WTC11 (cell line): ENCODE results near the gene PSMD6. TPM values are rescaled to one million over a fixed set of nuclear protein-coding genes. Genes with fewer than 3 reads are reported as not detected.

Source experiments
- ATAC-seq: fragments of 200-7000 bp; cut with Tn5 transposase; 2 replicates; pipeline ENCODE4 v1.10.0; 2021; ENCODE audit warnings: mild to moderate bottlenecking, moderate library complexity
- Bru-seq: library from RNA; stranded (reverse); fragments of 400-500 nt; gene quantifications from one replicate; lab custom pipeline; 2021; lab: Mats Ljungman, UMichigan
- CTCF ChIA-PET: fragments of 300-600 bp; sonication (Branson Sonifier 250); formaldehyde crosslinking; loops from one replicate; lab custom pipeline; 2021; ENCODE audit warnings: antibody characterized with exemption; lab: Charles Lee
- POLR2A ChIA-PET: fragments of 350-600 bp; sonication (Branson Sonifier 250); formaldehyde crosslinking; loops from one replicate; lab custom pipeline; 2021; ENCODE audit warnings: antibody characterized with exemption; lab: Charles Lee
- DNase-seq: peaks from one replicate; pipeline ENCODE4 v3.0.0; 2021; ENCODE audit warnings: low spot score
- H3K27ac Mint-ChIP-seq: 2 replicates; pipeline ENCODE4 v1.8.0; 2021; ENCODE audit warnings: mixed read lengths
- H3K27me3 Mint-ChIP-seq: 2 replicates; pipeline ENCODE4 v1.8.0; 2021; ENCODE audit warnings: low read depth, mild to moderate bottlenecking, moderate library complexity, mixed read lengths
- H3K36me3 Mint-ChIP-seq: 2 replicates; pipeline ENCODE4 v1.8.0; 2021; ENCODE audit warnings: mixed read lengths
- H3K4me1 Mint-ChIP-seq: 2 replicates; pipeline ENCODE4 v1.8.0; 2022; ENCODE audit warnings: mixed read lengths
- H3K4me3 Mint-ChIP-seq: 2 replicates; pipeline ENCODE4 v1.8.0; 2021; ENCODE audit warnings: mild to moderate bottlenecking, moderate library complexity, mixed read lengths
- H3K9me3 Mint-ChIP-seq: 2 replicates; pipeline ENCODE4 v1.8.0; 2021; ENCODE audit warnings: mixed read lengths
- ATF1 ChIP-seq: sonication (generic); formaldehyde crosslinking; IDR thresholded peaks from 2 replicates; pipeline ENCODE4 v1.8.1; 2023; ENCODE audit warnings: mild to moderate bottlenecking, moderate library complexity, missing genetic modification reagents
- CREB1 ChIP-seq: sonication (generic); formaldehyde crosslinking; IDR thresholded peaks from 2 replicates; pipeline ENCODE4 v1.8.0; 2023; ENCODE audit warnings: mild to moderate bottlenecking, missing genetic modification reagents
- CREM ChIP-seq: sonication (generic); formaldehyde crosslinking; IDR thresholded peaks from 2 replicates; pipeline ENCODE4 v1.8.1; 2022; ENCODE audit warnings: mild to moderate bottlenecking, missing genetic modification reagents, moderate library complexity
- ESRRA ChIP-seq: sonication (generic); formaldehyde crosslinking; IDR thresholded peaks from 2 replicates; pipeline ENCODE4 v1.8.1; 2022; ENCODE audit warnings: mild to moderate bottlenecking, missing genetic modification reagents, borderline replicate concordance
- ETV6 ChIP-seq: sonication (generic); formaldehyde crosslinking; IDR thresholded peaks from 2 replicates; pipeline ENCODE4 v1.8.1; 2022; ENCODE audit warnings: mild to moderate bottlenecking, missing genetic modification reagents
- FOXP1 ChIP-seq: sonication (generic); formaldehyde crosslinking; IDR thresholded peaks from 2 replicates; pipeline ENCODE4 v1.8.0; 2022; ENCODE audit warnings: missing genetic modification reagents, mild to moderate bottlenecking, moderate library complexity, borderline replicate concordance
- GABPB1 ChIP-seq: sonication (generic); formaldehyde crosslinking; IDR thresholded peaks from 2 replicates; pipeline ENCODE4 v1.8.1; 2023; ENCODE audit warnings: mild to moderate bottlenecking, missing genetic modification reagents
- GRHL2 ChIP-seq: fragments of 250-450 bp; sonication (Bioruptor Pico); IDR thresholded peaks from 2 replicates; pipeline ENCODE4 v1.8.0; 2022; ENCODE audit warnings: mild to moderate bottlenecking, moderate library complexity; ENCODE audit not compliant: insufficient replicate concordance, severe bottlenecking
- HMGA2 ChIP-seq: fragments of 250-450 bp; sonication (Bioruptor Pico); IDR thresholded peaks from 2 replicates; pipeline ENCODE4 v1.4.0; 2021; ENCODE audit warnings: mild to moderate bottlenecking, moderate library complexity
- KAT7 ChIP-seq: sonication (generic); formaldehyde crosslinking; IDR thresholded peaks from 2 replicates; pipeline ENCODE4 v1.8.1; 2023; ENCODE audit warnings: missing genetic modification reagents, mild to moderate bottlenecking, borderline replicate concordance
- MYBL2 ChIP-seq: sonication (generic); formaldehyde crosslinking; IDR thresholded peaks from 2 replicates; pipeline ENCODE4 v1.8.1; 2023; ENCODE audit warnings: mild to moderate bottlenecking, moderate library complexity, missing genetic modification reagents
- NFYB ChIP-seq: sonication (generic); formaldehyde crosslinking; conservative IDR thresholded peaks from 2 replicates; pipeline ENCODE4 v1.8.0; 2022; ENCODE audit warnings: low read depth, missing genetic modification reagents
- ZBTB21 ChIP-seq: sonication (generic); formaldehyde crosslinking; IDR thresholded peaks from 2 replicates; pipeline ENCODE4 v1.8.1; 2023; ENCODE audit warnings: mild to moderate bottlenecking, missing genetic modification reagents, borderline replicate concordance
- ZNF121 ChIP-seq: sonication (generic); formaldehyde crosslinking; IDR thresholded peaks from 2 replicates; pipeline ENCODE4 v1.8.0; 2023; ENCODE audit warnings: missing genetic modification reagents
- ZNF232 ChIP-seq: sonication (generic); formaldehyde crosslinking; IDR thresholded peaks from 2 replicates; pipeline ENCODE4 v1.8.0; 2022; ENCODE audit warnings: mild to moderate bottlenecking, missing genetic modification reagents
- ZNF396 ChIP-seq: fragments of 250-450 bp; sonication (Bioruptor Pico); IDR thresholded peaks from 2 replicates; pipeline ENCODE4 v1.8.0; 2021; ENCODE audit warnings: mild to moderate bottlenecking, moderate library complexity, borderline replicate concordance
- ZNF423 ChIP-seq: fragments of 250-450 bp; sonication (Bioruptor Pico); IDR thresholded peaks from 2 replicates; pipeline ENCODE4 v2.1.2; 2022; ENCODE audit warnings: mild to moderate bottlenecking, moderate library complexity
- long read RNA-seq, 3 experiments: library from RNA in 1 of 3; library from capped mRNA in 1 of 3; library from polyadenylated mRNA in 1 of 3; unstranded in 2 of 3; stranded (forward) in 1 of 3; transcript quantifications; one replicate each; pipeline ENCODE4 v2.0.0, GENCODE V29; 2021
- total RNA-seq: library from RNA; stranded (reverse); gene quantifications from 3 replicates; pipeline ENCODE4 v1.2.3, GENCODE V29; 2021
- TF ChIP-seq, protein P1 (sequence below): sonication (generic); formaldehyde crosslinking; IDR thresholded peaks from 2 replicates; pipeline ENCODE4 v1.8.0; 2022; ENCODE audit warnings: mild to moderate bottlenecking, missing genetic modification reagents
- TF ChIP-seq, protein P2 (sequence below): sonication (generic); formaldehyde crosslinking; IDR thresholded peaks from 2 replicates; pipeline ENCODE4 v1.8.1; 2023; ENCODE audit warnings: mild to moderate bottlenecking, missing genetic modification reagents
- TF ChIP-seq, protein P3 (sequence below): sonication (generic); formaldehyde crosslinking; IDR thresholded peaks from 2 replicates; pipeline ENCODE4 v1.8.1; 2023; ENCODE audit warnings: mild to moderate bottlenecking, moderate library complexity, missing genetic modification reagents
- TF ChIP-seq, protein P4 (sequence below): fragments of 200-600 bp; IDR thresholded peaks from 2 replicates; pipeline ENCODE4 v1.8.0; 2022; ENCODE audit warnings: antibody characterized with exemption
- TF ChIP-seq, protein P5 (sequence below): fragments of 250-450 bp; sonication (Bioruptor Pico); IDR thresholded peaks from 2 replicates; pipeline ENCODE4 v1.9.0; 2021; ENCODE audit warnings: mild to moderate bottlenecking
- TF ChIP-seq, protein P6 (sequence below): sonication (generic); formaldehyde crosslinking; IDR thresholded peaks from 2 replicates; pipeline ENCODE4 v1.8.0; 2022; ENCODE audit warnings: mild to moderate bottlenecking, missing genetic modification reagents

The PSMD6 gene
- total RNA-seq (89.8 to 105 TPM (median 92.0 TPM) in 3 replicates), Bru-seq, nascent RNA (percentile 95 among the genes with signal in this experiment)
- long read RNA-seq, experiment 1, full-length matches to known transcripts = 328 of 346 reads
- long read RNA-seq, experiment 1, partial matches to known transcripts = 4 of 346 reads
- long read RNA-seq, experiment 1, other reads (novel, unspliced or antisense) = 14 of 346 reads
- long read RNA-seq, experiment 2, full-length matches to known transcripts = 117 of 145 reads
- long read RNA-seq, experiment 2, partial matches to known transcripts = 11 of 145 reads
- long read RNA-seq, experiment 2, other reads (novel, unspliced or antisense) = 17 of 145 reads
- long read RNA-seq, experiment 3, transcript PSMD6-201 (8 exons, 1,430 nt) = major isoform, 435 of 477 reads
- long read RNA-seq, experiment 3, transcript PSMD6-210 (9 exons, 1,495 nt) = minor isoform, 14 of 477 reads
- long read RNA-seq, experiment 3, transcript PSMD6-206 (7 exons, 2,052 nt) = minor isoform, 6 of 477 reads
- long read RNA-seq, experiment 3, partial matches to known transcripts = 4 of 477 reads
- long read RNA-seq, experiment 3, other reads (novel, unspliced or antisense) = 14 of 477 reads

DNA sequence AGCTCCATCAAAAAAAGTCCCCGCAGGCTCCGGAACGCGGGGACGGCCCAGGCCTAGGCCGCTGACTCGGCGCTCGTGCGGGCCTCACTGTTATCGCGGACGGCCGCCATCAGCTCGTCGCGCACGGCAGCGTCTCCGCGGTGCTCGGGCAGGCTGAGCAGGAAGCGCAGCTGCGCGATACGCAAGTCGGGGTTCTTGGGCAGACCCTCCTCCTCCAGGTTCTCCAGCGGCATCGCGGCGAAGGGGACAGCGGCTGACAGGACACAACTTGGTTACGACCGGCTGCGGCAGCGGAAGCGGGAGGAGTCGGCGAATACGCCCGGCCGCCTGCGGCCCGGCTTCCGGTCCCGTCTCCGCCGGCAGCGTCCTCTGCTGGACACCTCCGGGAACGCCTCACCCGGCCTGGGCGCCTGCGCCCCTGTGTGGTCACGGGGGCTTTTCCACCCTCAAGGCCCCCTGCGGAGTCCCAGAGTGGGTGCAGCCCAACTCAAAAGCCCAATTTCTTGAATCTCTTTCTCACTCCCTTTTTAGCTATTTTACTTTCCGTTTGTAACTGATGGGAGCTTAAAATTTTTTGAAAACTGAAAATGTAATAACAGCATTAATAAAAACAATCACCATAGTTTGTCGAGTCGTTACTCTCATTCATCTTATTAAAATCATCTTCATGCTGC lies at the start of gene PSMD6:
TSS of gene PSMD6 (minus strand) at position 308 of the 674 bp plus-strand sequence. CDS start at position 233, 75 bp downstream.
- H3K27ac Mint-ChIP-seq = peak within 1 kb of the TSS; percentile 27; the same call in 1 of the 2 replicates
- peak; percentile 94 for DNase-seq
- ChIA-PET POLR2A (interaction anchor here (0.6 kb wide), 1 partner anchor 84 kb away, joined by 3 read pairs; no protein-coding TSS in a partner anchor), CTCF (interaction anchor here (0.6 to 1.9 kb wide), 11 partner anchors 15 to 461 kb away, joined by 3 to 6 read pairs (median 3); no protein-coding TSS in a partner anchor)
- no peaks in the 10 kb centered on the region for H3K27me3 Mint-ChIP-seq
- H3K9me3 Mint-ChIP-seq = no peaks in the 10 kb centered on the region
- ATAC-seq = peak; percentile 88
- peaks cover 16% of the 10 kb centered on the region for H3K4me1 Mint-ChIP-seq
- H3K4me3 Mint-ChIP-seq = peak within 1 kb of the TSS; percentile 88
- peaks cover 29% of the 10 kb centered on the region for H3K36me3 Mint-ChIP-seq
- peak; percentile 27; the same call in 1 of the 2 replicates for TF ChIP-seq NFYB
- peak; percentile 76; the same call in 1 of the 2 replicates for TF ChIP-seq ZNF232 (CRISPR knock-in tag)
- TF ChIP-seq, protein P1, sequence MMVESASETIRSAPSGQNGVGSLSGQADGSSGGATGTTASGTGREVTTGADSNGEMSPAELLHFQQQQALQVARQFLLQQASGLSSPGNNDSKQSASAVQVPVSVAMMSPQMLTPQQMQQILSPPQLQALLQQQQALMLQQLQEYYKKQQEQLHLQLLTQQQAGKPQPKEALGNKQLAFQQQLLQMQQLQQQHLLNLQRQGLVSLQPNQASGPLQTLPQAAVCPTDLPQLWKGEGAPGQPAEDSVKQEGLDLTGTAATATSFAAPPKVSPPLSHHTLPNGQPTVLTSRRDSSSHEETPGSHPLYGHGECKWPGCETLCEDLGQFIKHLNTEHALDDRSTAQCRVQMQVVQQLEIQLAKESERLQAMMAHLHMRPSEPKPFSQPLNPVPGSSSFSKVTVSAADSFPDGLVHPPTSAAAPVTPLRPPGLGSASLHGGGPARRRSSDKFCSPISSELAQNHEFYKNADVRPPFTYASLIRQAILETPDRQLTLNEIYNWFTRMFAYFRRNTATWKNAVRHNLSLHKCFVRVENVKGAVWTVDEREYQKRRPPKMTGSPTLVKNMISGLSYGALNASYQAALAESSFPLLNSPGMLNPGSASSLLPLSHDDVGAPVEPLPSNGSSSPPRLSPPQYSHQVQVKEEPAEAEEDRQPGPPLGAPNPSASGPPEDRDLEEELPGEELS = peak; percentile 74; the same call in 1 of the 2 replicates
- peak; percentile 84; the same call in 1 of the 2 replicates for TF ChIP-seq FOXP1 (CRISPR knock-in tag)
- TF ChIP-seq ATF1 (CRISPR knock-in tag) = 0 out of 2 replicates have a peak, but pooled peaks have one; percentile 19
- peak; percentile 90; the same call in 1 of the 2 replicates for TF ChIP-seq KAT7 (CRISPR knock-in tag)
- TF ChIP-seq ZNF121 (CRISPR knock-in tag) = no peak
- peak; percentile 82; the same call in 1 of the 2 replicates for TF ChIP-seq MYBL2 (CRISPR knock-in tag)
- TF ChIP-seq, protein P2, sequence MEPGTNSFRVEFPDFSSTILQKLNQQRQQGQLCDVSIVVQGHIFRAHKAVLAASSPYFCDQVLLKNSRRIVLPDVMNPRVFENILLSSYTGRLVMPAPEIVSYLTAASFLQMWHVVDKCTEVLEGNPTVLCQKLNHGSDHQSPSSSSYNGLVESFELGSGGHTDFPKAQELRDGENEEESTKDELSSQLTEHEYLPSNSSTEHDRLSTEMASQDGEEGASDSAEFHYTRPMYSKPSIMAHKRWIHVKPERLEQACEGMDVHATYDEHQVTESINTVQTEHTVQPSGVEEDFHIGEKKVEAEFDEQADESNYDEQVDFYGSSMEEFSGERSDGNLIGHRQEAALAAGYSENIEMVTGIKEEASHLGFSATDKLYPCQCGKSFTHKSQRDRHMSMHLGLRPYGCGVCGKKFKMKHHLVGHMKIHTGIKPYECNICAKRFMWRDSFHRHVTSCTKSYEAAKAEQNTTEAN (CRISPR knock-in tag) = peak; percentile 78
- TF ChIP-seq ETV6 (CRISPR knock-in tag) = peak; percentile 94
- TF ChIP-seq, protein P3, sequence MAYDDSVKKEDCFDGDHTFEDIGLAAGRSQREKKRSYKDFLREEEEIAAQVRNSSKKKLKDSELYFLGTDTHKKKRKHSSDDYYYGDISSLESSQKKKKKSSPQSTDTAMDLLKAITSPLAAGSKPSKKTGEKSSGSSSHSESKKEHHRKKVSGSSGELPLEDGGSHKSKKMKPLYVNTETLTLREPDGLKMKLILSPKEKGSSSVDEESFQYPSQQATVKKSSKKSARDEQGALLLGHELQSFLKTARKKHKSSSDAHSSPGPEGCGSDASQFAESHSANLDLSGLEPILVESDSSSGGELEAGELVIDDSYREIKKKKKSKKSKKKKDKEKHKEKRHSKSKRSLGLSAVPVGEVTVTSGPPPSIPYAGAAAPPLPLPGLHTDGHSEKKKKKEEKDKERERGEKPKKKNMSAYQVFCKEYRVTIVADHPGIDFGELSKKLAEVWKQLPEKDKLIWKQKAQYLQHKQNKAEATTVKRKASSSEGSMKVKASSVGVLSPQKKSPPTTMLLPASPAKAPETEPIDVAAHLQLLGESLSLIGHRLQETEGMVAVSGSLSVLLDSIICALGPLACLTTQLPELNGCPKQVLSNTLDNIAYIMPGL (CRISPR knock-in tag) = peak; percentile 98
- no peak for TF ChIP-seq HMGA2 (CRISPR knock-in tag)
- no peak for TF ChIP-seq GRHL2 (CRISPR knock-in tag)
- TF ChIP-seq ZNF423 (CRISPR knock-in tag) = peak; percentile 84
- TF ChIP-seq, protein P4, sequence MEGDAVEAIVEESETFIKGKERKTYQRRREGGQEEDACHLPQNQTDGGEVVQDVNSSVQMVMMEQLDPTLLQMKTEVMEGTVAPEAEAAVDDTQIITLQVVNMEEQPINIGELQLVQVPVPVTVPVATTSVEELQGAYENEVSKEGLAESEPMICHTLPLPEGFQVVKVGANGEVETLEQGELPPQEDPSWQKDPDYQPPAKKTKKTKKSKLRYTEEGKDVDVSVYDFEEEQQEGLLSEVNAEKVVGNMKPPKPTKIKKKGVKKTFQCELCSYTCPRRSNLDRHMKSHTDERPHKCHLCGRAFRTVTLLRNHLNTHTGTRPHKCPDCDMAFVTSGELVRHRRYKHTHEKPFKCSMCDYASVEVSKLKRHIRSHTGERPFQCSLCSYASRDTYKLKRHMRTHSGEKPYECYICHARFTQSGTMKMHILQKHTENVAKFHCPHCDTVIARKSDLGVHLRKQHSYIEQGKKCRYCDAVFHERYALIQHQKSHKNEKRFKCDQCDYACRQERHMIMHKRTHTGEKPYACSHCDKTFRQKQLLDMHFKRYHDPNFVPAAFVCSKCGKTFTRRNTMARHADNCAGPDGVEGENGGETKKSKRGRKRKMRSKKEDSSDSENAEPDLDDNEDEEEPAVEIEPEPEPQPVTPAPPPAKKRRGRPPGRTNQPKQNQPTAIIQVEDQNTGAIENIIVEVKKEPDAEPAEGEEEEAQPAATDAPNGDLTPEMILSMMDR = peak; percentile 93
- TF ChIP-seq ESRRA = no peak
- TF ChIP-seq ZNF396 (CRISPR knock-in tag) = no peak
- TF ChIP-seq, protein P5, sequence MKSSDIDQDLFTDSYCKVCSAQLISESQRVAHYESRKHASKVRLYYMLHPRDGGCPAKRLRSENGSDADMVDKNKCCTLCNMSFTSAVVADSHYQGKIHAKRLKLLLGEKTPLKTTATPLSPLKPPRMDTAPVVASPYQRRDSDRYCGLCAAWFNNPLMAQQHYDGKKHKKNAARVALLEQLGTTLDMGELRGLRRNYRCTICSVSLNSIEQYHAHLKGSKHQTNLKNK = no peak
- TF ChIP-seq ZBTB21 = peak; percentile 35; the same call in 1 of the 2 replicates
- TF ChIP-seq, protein P6, sequence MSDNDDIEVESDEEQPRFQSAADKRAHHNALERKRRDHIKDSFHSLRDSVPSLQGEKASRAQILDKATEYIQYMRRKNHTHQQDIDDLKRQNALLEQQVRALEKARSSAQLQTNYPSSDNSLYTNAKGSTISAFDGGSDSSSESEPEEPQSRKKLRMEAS (CRISPR knock-in tag) = peak; percentile 78
- TF ChIP-seq CREB1 = 0 out of 2 replicates have a peak, but pooled peaks have one; percentile 63
- 0 out of 2 replicates have a peak, but pooled peaks have one; percentile 13 for TF ChIP-seq CREM (CRISPR knock-in tag)
- peak; percentile 92 for TF ChIP-seq GABPB1 (CRISPR knock-in tag)
